RWPE1 (cell line): ENCODE data around the gene TCEA2.

Experiments used
- CTCF ChIA-PET: fragments of 350-600 bp; sonication (Branson Sonifier 250); formaldehyde crosslinking; extraction: SDS; loops from one replicate; lab custom pipeline; 2021; lab: Yijun Ruan, JAX
- POLR2A ChIA-PET: fragments of 400-600 bp; formaldehyde crosslinking; extraction: SDS; loops from one replicate; lab custom pipeline; 2020; ENCODE audit warnings: antibody characterized with exemption; ENCODE audit not compliant: low non-redundant PET; lab: Yijun Ruan, JAX
- DNase-seq: peaks from one replicate; pipeline ENCODE4 v3.0.0; 2012; ENCODE audit warnings: low spot score
- H3K27ac ChIP-seq: fragments of 450-650 bp; 2 replicates; pipeline ENCODE4 v1.5.1; 2017
- CTCF ChIP-seq: fragments of 450-650 bp; conservative IDR thresholded peaks from 2 replicates; pipeline ENCODE4 v1.5.1; 2017; ENCODE audit warnings: low read depth, mild to moderate bottlenecking

Gene TCEA2

DNA sequence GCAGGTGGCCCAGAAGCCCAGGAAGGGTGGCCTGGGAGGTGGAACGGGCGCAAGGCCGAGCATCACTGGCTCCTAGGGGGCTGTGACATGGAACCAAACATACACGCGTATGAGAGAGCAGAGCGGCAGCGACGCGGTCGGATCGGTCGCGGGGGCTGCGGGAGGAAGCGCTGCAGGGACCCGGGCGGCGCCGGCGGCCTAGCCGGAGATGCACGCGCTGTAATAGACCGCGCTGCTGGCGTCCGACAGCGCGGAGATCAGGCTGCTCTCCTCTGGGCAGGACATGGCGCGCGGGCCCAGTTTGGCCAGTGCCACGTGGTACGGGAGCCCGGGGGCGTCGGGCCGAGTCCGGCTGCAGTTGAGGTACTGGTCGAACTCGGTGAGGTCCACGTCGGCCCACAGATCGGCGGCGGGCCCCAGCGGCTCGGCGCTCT lies 15.0 kb upstream of the TCEA2 start:
- TF ChIP-seq CTCF: no peak
- CTCF ChIA-PET: interaction anchor here (0.7 to 1.7 kb wide), 6 partner anchors 9 to 97 kb away, joined by 3 to 9 read pairs (median 6); partner anchors contain the start of gene TCEA2
- no peak for DNase-seq
- no peak overlapping the region for H3K27ac ChIP-seq
- POLR2A ChIA-PET: no interaction called here

DNA sequence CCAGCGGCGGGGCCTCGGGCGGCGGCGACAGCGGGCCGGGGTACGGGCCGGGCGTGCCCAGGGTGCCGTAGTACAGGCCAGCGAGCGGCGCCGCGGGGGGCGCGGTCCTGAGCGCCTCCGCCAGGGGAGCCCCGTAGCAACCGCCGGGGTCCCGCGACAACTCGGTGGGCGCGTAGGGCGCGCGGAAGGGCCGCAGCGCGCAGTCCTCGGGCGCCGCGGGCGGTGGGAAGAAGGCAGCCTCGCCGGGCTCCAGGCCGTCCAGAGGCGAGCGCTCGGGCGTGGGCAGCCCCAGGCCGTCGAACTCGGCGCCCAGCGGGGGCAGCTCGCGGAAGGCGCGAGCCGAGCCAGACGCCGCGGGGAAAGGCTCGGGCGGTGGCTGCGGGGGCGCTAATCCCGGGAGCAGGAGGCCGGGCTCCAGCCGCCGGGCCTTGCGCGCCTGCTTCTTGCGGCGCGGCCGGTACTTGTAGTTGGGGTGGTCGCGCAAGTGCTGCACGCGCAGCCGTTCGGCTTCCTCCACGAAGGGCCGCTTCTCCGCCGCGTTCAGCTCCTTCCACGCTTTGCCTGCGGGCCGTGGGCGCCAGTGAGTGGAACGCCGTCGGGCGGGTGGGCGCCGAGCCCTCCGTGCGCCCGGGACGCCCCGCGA lies 14.5 kb upstream of the TCEA2 start:
- no peak for TF ChIP-seq CTCF
- CTCF ChIA-PET: interaction anchor here (0.7 to 1.6 kb wide), 6 partner anchors 9 to 97 kb away, joined by 3 to 8 read pairs (median 4); partner anchors contain the start of gene TCEA2
- POLR2A ChIA-PET: no interaction called here
- H3K27ac ChIP-seq: no peak overlapping the region
- no peak for DNase-seq

GRCh38 chr20:64049060-64049877 lies 13.7 kb upstream of the TCEA2 start, which contains the start of gene SOX18:
Gene SOX18 (minus strand): TSS chr20:64049639. CDS start chr20:64049516, 123 bp downstream.
- TF ChIP-seq CTCF: no peak
- DNase-seq: no peak
- H3K27ac ChIP-seq: no peak within 1 kb of the TSS

DNA sequence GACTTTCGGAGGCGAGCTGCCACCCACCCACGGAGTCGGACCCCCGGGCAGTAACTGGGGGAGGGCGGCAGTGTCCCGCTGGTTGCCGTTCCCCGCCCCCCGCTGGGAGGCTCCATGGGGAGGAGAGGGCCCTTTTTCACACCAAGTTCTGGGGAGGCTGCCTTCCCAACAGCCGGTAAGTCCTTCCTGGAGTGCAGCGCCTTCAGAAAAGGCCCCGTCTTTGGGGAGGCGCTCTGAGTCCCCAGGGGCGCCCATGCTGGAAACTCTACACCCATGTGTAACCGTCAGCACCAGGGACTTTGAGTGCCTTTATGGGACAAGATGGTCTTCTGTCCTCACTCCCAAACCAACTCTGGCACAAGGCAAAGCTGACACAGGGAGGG lies 13.1 kb upstream of the TCEA2 start:
- H3K27ac ChIP-seq: no peak overlapping the region
- TF ChIP-seq CTCF: no peak
- CTCF ChIA-PET: interaction anchor here (0.9 to 5.6 kb wide), 4 partner anchors 7 to 13 kb away, joined by 3 to 96 read pairs (median 6); partner anchors contain the start of gene TCEA2
- POLR2A ChIA-PET: no interaction called here
- no peak for DNase-seq

More at GRCh38 chr20:64049060-64049877, 13.7 kb upstream of the TCEA2 start, which contains the start of gene SOX18:
- ChIA-PET POLR2A (no interaction called here), CTCF (interaction anchor here (0.9 to 1.6 kb wide), 5 partner anchors 8 to 13 kb away, joined by 3 to 8 read pairs (median 4); partner anchors contain the start of gene TCEA2)

- POLR2A ChIA-PET: no interaction called here
Measured at GRCh38 chr20:64050261-64051032, 12.6 kb upstream of the TCEA2 start.

More at GRCh38 chr20:64050261-64051032, 12.6 kb upstream of the TCEA2 start:
- DNase-seq: no peak
- H3K27ac ChIP-seq: no peak overlapping the region
- no peak for TF ChIP-seq CTCF
- CTCF ChIA-PET: interaction anchor here (0.5 to 5.6 kb wide), 3 partner anchors 11 to 852 kb away, joined by 3 to 96 read pairs (median 4); partner anchors contain the start of gene TCEA2
